PFSK-1 (cell line): ENCODE results near the gene IL10.

ENCODE experiments used
- FOXP2 ChIP-seq: optimal IDR thresholded peaks from 2 replicates; pipeline ENCODE3; 2011; ENCODE audit warnings: borderline replicate concordance, control low read depth, inconsistent platforms; ENCODE audit not compliant: insufficient read depth; ENCODE audit errors: extremely low read length, extremely low read depth
- POLR2AphosphoS5 ChIP-seq: IDR thresholded peaks from 2 replicates; pipeline ENCODE4 v1.6.1; 2012; ENCODE audit warnings: low read depth, mild to moderate bottlenecking, control low read depth, low read length, moderate library complexity
- SIN3A ChIP-seq: IDR thresholded peaks from 2 replicates; pipeline ENCODE4 v1.6.1; 2012; ENCODE audit warnings: mild to moderate bottlenecking, low read length, moderate library complexity, borderline replicate concordance; ENCODE audit not compliant: insufficient read depth
- TAF1 ChIP-seq: IDR thresholded peaks from 2 replicates; pipeline ENCODE4 v1.6.1; 2012; ENCODE audit warnings: low read length, control low read depth, borderline replicate concordance; ENCODE audit not compliant: insufficient read depth
- TF ChIP-seq, protein P1 (sequence below), 2 experiments: IDR thresholded peaks; 2 replicates each; pipeline versions ENCODE4 v1.6.1 to v1.8.0; 2011 to 2012; ENCODE audit warnings: low read depth in 2 of 2, low read length in 2 of 2, control low read depth in 1 of 2, inconsistent platforms in 1 of 2, mild to moderate bottlenecking in 1 of 2, moderate library complexity in 1 of 2; ENCODE audit not compliant: insufficient read depth in 1 of 2

The IL10 gene

GRCh38 chr1:206760590-206760989 is 11.7 kb downstream of the IL10 start:
- TF ChIP-seq SIN3A (no peak), FOXP2 (no peak), TAF1 (no peak), POLR2AphosphoS5 (no peak)
- TF ChIP-seq, protein P1, sequence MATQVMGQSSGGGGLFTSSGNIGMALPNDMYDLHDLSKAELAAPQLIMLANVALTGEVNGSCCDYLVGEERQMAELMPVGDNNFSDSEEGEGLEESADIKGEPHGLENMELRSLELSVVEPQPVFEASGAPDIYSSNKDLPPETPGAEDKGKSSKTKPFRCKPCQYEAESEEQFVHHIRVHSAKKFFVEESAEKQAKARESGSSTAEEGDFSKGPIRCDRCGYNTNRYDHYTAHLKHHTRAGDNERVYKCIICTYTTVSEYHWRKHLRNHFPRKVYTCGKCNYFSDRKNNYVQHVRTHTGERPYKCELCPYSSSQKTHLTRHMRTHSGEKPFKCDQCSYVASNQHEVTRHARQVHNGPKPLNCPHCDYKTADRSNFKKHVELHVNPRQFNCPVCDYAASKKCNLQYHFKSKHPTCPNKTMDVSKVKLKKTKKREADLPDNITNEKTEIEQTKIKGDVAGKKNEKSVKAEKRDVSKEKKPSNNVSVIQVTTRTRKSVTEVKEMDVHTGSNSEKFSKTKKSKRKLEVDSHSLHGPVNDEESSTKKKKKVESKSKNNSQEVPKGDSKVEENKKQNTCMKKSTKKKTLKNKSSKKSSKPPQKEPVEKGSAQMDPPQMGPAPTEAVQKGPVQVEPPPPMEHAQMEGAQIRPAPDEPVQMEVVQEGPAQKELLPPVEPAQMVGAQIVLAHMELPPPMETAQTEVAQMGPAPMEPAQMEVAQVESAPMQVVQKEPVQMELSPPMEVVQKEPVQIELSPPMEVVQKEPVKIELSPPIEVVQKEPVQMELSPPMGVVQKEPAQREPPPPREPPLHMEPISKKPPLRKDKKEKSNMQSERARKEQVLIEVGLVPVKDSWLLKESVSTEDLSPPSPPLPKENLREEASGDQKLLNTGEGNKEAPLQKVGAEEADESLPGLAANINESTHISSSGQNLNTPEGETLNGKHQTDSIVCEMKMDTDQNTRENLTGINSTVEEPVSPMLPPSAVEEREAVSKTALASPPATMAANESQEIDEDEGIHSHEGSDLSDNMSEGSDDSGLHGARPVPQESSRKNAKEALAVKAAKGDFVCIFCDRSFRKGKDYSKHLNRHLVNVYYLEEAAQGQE (IDR thresholded peaks at IDR 0.05; ENCODE audit: insufficient read depth in 1 of 2, low read depth in 2 of 2, low read length in 2 of 2), result no peak

DNA sequence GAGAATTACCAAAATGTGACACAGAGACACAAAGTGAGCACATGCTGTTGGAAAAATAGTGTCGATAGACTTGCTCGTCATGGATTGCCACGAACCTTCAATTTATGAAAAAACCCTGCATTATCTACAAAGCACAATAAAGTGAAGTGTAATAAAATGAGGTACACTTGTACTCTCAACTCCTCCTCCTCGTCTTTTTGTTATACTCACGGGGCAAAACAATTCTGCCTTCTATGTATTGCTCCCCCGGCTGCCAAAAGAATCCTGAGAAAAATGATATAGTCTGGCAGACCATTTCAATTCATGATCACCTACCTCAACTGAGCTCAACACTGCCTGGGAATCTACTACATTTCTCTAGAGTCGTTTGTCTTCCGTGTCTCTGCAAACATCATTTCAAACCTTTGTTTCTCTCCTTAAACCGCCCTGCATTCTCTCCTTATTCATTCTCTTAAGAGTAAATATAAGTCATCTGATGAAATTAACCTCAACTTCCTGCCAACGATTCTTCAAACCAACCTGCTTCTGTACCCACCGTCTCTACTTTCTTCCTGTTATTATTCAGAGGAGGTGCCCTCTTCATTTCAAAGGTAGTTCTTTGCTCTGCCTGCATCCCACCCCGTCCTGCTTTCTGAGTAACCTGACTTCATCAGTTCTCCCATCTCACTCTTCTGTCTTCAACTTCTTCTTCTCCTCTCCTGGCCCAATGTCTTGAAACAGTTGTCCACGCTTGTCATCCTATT is 14.6 kb downstream of the IL10 start:
- TF ChIP-seq SIN3A (no peak), POLR2AphosphoS5 (no peak), FOXP2 (no peak), TAF1 (no peak)
- TF ChIP-seq, protein P1 (IDR thresholded peaks at IDR 0.05; ENCODE audit: insufficient read depth in 1 of 2, low read depth in 2 of 2, low read length in 2 of 2), result no peak

DNA sequence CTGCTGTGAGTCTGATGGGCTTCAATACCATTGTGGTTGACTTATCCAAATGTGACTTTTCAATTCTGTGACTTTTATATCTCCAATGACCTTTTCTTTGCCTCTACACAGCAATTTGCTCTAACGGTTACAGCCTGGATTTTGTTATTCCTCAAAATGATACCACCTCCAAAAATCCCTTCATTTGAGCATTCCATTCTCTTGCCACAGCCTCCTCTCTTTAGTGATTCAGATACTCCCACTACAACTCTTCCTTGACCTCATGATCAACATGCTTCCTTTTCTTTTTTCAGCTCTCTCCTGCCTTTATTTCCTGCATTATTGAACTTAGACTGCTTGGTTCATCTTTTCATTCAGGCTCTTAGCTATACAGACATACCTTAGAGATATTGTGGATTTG is 18.3 kb downstream of the IL10 start:
- TF ChIP-seq TAF1 (no peak), FOXP2 (no peak), POLR2AphosphoS5 (no peak), SIN3A (no peak)
- TF ChIP-seq, protein P1 (IDR thresholded peaks at IDR 0.05; ENCODE audit: insufficient read depth in 1 of 2, low read depth in 2 of 2, low read length in 2 of 2), result no peak

DNA sequence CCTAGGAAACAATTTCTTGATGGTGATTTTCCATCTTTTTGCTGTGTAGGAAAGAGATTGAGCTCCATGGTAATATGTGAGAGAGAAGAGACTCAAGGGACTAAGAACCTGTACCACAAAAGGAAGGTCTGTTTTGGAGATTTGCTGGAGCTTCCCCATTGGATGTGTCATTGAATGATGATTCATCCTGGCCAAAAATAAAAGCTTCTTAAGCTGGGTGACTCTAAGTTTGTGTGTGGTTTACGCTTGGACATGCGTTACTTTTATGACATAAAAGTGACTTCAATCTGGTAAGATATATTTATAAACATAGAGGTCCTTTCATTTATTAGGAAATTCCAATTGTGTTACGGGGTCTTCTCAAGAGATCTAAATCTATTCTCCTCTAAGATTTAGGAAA is 19.2 kb downstream of the IL10 start:
- TF ChIP-seq SIN3A (no peak), FOXP2 (no peak), TAF1 (no peak), POLR2AphosphoS5 (no peak)
- TF ChIP-seq, protein P1 (IDR thresholded peaks at IDR 0.05; ENCODE audit: insufficient read depth in 1 of 2, low read depth in 2 of 2, low read length in 2 of 2), result no peak

DNA sequence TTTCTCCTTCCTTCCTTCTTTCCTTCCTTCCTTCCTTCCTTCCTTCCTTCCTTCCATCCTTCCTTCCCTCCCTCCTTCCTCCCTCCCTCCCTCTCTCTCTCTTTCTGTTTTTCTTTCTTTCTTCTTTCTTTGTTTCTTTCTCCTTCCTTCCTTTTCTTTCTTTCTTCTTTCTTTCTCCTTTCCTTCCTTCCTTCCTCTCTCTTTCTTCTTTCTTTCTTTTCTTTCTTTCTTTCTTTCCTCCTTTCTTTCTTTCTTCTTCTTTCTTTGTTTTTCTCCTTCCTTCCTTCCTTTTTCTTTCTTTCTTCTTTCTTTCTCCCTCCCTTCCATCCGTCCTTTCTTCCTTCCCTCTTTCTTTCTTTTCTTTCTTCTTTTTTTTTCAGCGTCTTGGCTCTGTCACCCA is 19.8 kb downstream of the IL10 start:
- TF ChIP-seq TAF1 (no peak), FOXP2 (no peak), SIN3A (no peak), POLR2AphosphoS5 (no peak)
- TF ChIP-seq, protein P1 (IDR thresholded peaks at IDR 0.05; ENCODE audit: insufficient read depth in 1 of 2, low read depth in 2 of 2, low read length in 2 of 2), result no peak
